Fibroblast of gingiva (primary cell): ENCODE data around the gene PRIMA1.

Experiments
- DNase-seq: peaks from one replicate; pipeline ENCODE4 v3.0.0-alpha.2; 2011; ENCODE audit warnings: low read depth

PRIMA1 gene

DNA sequence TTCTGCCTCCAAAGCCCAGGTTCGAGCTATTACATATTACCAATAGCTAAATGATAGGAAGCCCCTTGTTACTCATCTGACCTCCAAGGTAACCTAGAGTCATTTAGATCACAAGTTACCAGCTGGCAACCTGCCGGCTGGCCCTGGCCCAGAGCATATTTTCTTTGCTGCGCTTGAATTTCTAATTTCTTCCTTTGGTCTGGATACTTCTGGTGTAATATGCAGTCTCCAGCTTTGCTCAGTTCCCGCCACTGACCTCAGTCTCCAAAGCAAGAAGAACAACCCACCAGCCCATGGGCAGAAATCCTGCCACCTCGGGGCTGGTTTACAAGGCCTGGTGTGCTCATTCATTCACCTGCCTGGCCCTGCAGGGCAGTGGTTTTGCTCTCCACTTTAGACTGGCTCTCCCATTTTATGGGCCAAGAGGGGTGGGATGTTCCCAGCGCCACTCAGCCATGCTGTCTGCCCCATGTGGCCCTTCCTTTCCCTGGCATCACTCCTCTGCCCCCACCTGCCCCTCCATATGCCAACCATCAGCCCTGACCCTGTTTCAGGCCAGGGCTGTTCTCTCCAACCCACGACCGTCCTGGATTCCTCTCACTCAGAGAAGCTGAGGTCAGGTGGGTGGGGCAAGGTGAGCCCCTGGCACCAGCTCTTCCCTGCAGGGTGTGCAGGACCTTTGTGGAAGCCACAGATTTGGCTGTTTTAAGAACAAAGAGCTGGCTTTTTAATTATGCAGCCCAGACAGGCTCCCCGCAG lies 76.0 kb downstream of the PRIMA1 start:
- DNase-seq, result no peak

DNA sequence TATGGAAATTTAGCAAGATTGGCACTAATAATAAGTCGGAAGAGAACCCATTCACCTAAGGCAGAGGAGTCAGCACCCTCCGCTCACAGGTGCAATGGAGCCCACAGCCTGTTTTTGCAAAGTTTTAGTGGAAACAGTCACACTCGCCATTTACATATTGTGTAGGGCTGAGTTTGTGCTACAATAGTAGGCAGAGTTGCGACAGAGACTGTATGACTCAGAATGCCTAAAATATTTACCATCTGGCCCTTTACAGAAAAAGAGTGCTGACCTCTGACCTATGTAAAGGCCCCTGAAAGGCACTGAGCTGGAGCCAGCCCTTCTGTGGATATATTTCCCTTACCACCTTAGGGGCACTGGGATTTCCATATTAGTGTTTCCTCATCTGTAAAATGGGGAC lies 79.0 kb downstream of the PRIMA1 start:
- no peak for DNase-seq

DNA sequence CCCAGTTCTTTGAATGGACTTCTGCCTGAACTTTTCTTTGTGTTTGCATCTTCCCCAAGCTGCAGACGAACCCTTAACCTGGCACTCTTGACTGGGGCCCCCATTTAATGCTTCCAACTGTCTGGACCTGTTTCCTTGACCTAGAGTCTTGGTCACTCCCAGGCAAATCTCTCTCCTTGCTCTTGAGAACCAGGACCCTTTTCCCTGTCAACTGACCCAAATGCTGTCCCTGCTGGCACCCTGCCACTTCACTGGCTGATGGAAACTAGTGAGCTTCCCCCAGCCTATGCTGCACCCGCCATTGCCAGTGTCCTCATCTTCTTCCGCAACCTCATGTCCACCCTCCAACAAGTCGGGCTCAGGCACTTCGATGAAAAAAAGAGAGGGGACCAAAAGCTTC lies 79.5 kb downstream of the PRIMA1 start:
- no peak for DNase-seq

DNA sequence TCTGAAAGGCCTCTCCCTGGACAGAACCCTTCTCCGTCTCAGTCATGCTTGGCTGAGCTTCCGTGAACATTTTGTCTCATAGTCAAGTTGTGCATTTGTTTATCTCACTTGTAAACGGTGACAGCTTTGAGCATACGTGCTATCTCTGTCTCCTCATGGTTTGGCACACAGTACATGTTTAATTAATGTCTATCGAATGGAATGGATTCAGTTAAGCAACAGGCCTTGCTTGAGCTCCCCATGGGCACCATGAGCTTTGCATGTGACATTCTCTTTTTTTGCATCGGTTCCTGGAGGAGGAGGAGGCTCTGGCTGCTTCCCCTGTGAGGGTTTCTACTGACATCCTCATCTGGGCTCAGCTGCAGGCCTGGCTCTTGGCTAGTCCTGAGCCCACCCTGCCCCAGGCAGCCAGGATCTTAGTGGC lies 80.0 kb downstream of the PRIMA1 start:
- DNase-seq, result no peak

DNA sequence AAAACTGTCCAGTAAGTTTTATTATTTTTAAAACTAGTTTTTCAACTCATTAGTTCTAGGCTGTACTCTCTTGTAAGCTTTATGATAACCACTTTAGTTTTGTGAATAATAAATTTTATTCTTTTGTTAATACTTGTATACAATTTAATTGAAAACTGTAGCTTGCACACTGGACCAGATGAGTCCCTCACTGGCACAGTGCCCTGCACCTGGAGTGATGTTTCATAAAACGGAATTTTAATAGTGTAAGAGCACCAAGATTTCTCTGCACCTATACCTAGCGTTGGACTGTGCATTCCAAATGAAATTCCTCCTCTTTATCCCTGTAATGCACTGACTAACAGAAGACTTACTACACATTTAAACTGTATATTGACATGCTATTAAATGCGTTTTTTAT lies 80.8 kb downstream of the PRIMA1 start:
- DNase-seq, result no peak

DNA sequence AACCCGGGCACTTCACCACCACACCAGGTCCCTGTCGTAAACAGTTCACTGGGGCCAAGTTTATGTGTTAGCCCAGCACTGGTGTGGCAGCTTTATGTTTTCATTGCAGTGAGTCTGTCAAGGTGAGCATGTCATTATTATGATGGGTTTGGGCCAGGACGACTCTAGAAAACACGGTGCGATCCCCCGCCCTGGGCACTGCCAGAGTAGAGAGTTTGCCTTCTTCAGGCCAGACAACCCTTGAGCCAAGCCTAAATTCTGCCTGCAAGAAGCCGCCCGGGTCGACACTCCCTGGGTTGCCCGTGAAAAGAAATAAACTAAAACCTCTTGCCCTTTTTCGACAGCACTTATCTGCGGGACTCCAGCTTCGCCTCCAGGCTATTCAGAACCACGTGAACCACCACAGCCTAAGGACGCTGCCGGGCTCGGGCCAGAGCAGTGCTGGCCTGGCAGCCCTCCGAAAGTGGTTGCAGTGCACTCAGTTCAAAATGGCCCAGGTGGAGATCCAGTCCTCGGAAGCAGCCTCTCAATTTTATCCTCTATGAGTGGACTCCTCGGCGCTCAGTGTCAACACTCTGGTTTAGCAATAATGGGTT lies 81.8 kb downstream of the PRIMA1 start:
- no peak for DNase-seq

DNA sequence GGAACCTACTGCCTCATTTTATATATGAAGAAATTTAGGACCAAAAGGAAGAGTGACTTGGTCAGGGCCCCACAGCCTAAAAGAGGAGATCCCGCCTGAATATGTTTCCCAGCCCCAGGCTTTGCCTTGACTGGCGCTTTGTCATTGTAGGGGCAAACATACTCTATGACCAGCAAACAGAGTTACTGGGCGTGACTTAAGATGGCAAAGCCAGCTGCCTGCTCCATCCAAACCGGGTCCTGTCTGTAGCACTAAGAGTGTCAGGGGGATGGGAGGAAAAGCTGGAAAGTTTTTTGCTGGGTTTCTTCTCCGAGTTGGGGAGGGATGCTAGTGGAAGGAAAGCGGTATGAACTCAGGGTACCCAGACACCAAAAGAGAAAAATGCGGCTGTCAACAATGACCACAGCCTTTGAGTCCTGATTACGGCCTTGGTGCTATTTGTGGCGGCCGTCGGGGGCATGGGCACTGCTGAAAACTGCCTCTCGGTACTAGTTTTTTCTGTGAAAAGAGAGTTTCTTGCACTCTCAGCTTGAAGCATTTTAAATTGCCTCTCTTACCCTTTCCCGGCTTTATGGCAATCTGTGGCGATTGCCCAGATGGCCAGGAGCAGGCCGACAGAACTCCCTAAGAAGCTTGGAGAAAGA lies 82.7 kb downstream of the PRIMA1 start:
- no peak for DNase-seq

DNA sequence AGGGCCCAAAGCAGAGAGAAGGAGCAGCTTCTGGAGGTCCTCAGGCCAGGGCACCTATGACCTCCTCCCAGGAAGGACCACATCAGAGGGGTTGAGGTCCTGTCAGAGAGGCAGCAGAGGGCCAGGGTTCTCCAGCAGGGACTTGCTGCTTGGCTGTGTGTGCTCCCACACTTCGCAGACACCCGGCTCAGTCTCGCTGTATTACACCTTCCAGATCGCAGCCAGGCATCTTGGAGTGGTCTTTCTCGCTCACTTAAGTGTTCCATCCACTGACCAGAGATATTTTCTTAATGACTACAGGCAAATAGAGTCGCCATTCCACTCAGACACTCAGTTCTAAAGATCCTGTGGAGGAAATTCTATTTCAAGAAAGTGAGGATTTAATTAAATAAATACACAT lies 84.3 kb downstream of the PRIMA1 start:
- no peak for DNase-seq

DNA sequence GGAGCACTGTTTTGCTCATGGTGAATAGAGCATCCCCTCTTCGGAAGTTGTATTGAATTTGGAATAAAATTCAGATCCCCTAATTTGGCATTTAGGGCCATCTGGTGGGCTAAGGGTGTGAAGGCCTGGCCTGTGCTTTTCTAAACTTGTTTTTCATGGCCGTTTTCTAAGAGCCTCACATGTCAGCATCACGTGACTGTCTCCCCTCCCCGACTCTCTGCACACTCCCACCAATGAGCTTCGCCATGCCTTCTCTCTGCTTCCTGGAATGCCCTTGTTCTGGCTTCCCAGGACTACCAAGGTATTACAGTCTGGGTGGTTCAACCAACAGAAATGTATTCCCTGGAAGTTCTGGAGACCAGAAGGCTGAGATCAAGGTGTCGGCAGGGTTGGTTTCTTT lies 85.3 kb downstream of the PRIMA1 start:
- no peak for DNase-seq

DNA sequence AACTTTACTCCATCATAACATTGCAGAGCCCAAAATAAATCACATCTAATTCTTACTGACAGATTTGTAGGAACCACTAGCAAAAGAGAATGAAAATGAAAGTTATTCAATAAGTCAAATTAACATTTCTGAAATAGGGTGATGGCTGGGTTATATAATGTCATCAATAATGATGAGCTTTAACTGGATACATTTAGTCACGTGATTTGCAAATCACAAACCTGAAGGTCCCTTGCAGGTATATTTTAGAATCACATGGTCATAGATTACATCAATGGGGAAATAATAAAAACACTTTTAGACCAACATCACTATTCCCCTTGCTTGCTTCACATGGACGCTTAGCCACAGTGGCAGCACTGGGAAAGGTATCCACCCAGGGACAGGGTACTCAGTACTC lies 86.7 kb downstream of the PRIMA1 start:
- no peak for DNase-seq

DNA sequence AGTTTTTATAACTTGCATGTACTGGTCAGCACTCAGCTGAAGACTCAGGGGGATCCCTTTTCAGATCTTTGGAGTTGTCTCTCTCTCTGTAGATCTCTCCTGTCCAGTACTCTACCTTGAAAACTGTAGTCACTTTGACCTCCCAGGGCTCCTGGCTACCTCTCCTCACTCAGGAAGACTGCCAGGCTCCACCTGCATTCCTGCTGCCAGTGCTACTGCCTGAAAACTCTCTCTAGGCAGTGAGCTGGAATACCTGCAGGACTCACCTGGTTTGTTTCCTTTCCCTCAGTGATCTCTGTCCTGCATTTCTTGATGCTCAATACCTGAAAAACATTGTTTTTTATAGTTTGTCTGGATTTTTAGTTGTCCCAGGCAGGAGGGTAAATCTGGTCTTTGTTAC lies 87.4 kb downstream of the PRIMA1 start:
- DNase-seq, result no peak

DNA sequence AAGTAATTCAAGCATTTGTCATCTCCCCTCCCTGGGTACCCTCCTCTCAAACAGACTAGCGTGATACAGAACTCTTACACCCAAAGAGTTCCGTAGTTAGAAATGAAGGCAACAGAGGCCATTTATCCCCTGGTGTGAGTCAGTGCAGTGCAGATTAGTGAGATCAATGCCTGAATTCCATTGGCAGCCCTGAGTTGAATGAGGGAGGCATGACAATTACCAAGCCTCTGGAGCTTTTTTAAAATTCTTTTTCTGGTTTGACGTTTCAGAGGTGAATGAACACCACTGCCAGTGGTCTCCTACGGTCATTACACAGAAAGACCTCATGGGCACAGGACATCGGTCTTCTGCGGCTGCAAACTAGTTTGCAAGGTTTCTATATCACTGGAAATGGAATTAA lies 94.4 kb downstream of the PRIMA1 start:
- no peak for DNase-seq

DNA sequence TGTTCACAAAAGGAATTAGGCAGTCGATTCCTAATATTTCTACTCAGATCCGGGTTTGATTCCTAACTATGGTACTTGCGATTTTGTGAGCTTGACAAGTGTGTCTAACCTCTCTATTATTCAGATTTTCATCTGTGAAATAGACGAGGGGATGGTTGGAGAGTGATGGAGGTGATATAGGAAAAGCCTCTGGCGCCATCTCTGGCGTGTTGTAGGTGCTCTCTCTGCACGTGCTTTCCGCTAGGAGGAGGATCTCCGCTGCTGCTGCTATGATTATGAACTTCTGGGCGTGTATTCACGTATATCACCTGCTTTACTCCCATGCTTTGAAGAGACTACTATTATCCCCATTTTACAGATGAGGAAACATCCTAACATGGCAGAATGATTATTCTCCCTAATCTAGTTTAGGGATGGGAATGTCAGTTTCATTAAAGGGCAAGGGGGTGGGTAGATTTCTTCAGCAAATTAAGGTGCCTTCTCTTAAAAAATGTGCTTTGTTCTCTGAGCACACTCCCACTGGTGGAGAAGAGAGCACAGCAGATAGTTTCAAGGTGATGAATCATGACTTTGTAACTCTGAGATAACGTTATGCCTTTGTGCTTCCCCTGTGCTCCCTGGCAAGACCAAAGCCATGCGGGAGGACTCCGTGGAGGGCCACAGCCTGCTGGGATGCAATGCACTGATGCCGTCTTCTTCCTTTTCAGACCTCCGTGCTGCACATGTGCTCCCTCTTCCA lies 97.1 kb downstream of the PRIMA1 start:
- DNase-seq, result no peak

DNA sequence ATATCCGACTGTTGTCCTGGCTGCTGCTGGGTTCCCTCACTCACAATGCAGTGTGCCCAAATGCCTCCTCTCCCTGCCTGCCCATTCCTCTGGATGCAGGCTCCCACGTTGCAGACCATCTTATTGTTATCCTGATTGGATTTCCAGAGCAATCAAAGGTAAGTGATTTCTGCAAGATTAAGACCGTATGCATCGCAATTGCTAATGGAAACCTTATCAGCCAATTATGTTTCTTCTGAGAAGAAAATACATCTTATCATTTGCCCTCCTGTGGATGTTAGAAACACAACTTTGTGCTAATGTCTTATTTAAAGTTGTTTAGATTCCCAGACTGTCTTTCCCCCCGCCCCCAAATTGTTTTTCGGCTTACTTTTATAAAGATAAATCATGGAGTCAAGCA lies 98.1 kb downstream of the PRIMA1 start:
- DNase-seq, result no peak

DNA sequence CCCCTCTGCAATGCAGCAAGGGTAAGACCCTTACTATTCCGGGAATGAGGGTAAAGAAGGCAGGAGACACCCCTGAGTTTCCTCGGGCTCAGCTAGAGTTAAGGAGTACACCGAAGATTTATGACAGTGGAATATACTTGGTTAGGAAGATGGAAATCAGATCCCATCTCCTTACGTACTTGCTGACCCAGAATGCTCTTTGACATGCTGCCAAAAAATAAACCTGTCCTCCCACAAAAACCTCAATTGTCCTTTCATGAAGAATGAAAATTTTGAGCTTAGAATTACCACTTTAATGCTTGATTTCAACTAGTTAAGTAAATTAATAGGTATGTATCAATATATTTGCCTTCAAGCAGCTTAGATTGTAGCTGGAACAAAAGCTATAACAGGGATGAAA lies 99.5 kb downstream of the PRIMA1 start:
- no peak for DNase-seq

DNA sequence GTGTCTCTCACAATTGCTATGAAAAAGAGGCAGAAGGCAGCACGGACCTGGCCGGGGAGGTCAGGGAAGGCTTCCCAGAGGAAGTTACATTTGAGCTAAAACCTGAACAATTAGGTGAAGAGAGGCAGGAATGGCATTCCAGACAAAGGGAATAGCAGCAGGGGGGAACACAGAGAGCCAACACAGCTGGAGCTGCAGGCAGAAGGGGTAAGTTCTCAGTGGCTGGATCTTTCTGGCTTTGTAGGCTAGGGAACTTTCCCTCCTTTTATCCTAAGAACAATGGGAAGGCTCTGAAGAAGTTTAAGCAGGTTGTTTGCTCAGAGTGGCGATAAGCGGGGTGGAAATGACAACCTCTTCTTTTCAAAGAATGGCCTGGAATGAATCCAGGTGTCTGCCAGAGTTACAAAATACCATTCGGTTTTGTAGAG lies 100.0 kb downstream of the PRIMA1 start:
- DNase-seq, result no peak

DNA sequence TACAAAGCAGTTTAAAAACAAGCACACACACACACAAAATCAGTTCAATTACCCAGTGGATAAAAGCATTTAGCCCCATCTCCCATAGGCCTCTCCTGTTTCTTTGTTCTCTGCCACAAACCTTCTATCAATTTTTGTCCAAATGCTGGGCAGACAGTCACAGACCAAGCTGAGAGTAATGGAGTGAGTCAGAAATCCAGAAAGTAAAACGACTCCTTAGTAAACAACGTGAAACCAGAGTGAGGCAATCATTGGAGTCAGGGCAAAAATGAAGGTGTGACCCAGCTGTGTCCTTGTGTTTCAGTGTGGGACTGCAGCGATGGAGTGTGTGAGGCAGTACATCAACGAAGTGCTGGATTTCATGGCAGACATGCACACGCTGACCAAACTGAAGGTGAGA lies 102.0 kb downstream of the PRIMA1 start:
- DNase-seq, result no peak

DNA sequence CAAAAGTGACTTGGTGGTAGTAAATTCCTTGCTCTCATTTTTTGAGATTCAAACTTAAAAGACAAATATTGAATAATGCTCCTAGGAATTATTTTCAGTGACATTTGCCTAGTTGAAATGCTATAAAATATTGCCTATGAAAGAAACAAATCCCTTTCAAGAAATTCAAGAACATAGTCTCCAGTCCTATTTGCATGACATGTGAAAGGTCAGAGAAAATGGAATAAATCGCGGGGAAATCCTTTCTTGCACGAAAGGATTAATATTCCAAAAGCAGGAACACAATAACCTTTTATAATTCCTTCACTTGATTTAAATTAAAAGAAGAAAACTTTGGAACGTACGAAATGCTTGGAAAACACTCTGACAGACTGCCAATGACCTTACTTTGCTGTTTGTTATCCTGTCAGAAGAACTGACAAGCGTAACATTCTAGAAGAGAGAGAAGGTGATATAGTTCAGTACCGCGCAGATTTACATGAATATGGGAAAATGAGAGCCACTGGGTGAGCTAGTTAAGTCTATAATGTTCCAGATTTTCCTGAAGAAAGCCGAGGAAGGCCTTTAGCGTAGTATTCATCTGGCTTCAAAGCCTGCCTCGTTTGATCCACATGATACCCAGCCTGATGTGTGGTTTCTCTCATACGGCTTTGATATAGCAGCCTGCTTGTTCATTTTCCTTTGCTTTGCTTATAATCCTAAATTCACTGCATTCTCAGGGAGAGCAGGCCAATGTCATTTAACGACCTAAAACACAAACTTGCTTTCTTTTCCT lies 103.0 kb downstream of the PRIMA1 start:
- no peak for DNase-seq

DNA sequence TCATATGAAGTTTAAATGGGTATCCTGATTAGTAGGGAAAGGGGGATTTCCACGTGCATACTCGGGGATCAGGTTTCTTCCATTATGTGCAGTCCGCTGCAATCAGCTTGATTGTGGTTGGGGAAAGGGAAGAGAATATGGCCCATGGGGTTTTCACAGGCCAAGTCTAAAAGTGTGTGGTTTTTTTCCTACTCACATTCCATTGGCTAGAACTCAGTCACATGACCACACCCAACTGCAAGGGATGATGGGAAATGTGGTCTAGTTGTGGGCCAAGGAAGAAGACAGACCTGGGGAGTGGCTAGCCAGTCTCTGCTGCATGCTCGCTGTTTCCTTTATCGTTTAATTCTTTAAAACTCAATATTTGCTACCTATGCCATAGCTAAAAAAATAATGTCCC lies 105.1 kb downstream of the PRIMA1 start:
- no peak for DNase-seq

DNA sequence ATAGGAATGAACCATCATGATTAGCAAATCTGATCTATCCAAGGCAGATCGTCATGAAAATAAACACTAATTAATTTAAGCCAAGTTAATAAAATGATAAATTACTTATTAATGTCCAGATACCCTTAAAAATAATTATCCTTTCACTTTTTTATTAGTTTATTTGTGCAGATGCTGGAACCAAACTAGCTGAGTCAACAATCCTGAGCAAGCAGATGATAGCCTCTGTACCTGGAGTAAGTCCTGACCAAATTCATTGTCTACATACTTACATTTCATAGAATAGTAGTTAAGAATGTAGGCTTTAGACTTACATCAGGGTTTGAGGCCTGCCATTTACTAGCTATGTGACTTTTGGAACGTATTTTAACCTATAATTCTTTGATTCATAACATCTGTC lies 105.8 kb downstream of the PRIMA1 start:
- no peak for DNase-seq

DNA sequence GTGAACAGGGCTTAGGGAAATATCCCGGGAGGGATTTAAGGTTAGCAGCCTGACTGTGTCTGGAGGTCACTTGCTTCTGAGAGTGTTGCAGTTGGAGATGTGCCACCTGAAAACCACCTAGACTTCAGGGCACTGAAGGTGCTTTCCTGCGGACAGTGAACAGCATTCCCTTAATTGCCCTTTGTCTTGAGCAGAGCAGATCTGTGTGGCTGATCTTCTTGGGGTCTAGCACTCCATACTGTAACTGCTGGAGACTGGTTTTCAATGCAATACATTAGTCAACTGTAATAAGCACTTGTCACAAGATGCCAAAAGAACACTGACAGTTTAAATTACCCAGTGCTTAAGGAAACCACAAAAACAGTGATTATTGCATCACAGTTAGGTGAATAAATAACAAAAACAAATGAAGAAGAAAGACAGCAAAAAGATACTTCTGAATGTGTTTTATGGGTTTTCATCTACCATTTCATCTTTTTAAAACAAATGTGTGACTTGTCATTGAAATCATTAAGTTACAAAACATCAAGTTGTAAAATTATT lies 111.8 kb downstream of the PRIMA1 start:
- DNase-seq, result no peak

DNA sequence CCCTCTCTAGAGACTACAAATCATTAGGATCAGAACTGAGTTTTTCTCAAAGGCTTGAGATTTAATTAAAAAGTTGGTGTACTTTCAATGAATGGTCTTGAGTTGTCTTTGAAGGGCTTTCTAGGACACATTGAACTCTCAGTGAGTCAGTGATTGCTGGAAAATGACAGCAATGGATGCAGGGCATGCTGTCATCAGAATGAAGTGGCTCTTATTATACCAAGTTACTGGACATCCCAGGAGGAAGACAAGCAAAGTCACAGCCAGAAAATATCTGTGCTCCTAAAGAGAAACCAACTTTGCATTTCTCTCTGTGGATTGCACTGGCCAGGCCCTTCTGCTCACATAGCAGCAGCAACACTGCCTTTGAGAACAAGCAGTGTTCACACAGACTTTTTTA lies 112.6 kb downstream of the PRIMA1 start:
- DNase-seq, result no peak
